BJ (cell line): ENCODE data around the gene TLCD3B. TPM values are rescaled to one million over a fixed set of nuclear protein-coding genes. Genes with fewer than 3 reads are reported as not detected.

ENCODE experiments used
- CTCF ChIA-PET: fragments of 350-600 bp; formaldehyde crosslinking; extraction: SDS; loops from one replicate; lab custom pipeline; 2021; ENCODE audit warnings: antibody characterized with exemption, inconsistent platforms; lab: Yijun Ruan, JAX
- POLR2A ChIA-PET: fragments of 300-600 bp; sonication (Branson Sonifier 250); formaldehyde crosslinking; extraction: SDS; loops from one replicate; lab custom pipeline; 2021; ENCODE audit warnings: antibody characterized with exemption; lab: Charles Lee
- DNase-seq: peaks from one replicate; pipeline ENCODE4 v3.0.0-alpha.2; 2011; ENCODE audit warnings: low read depth
- H3K27me3 ChIP-seq: 2 replicates; pipeline ENCODE4 v1.6.0; 2011; ENCODE audit warnings: low read length; ENCODE audit not compliant: control insufficient read depth, insufficient read depth
- H3K36me3 ChIP-seq: 2 replicates; pipeline ENCODE4 v1.5.1; 2011; ENCODE audit warnings: low read length; ENCODE audit not compliant: control insufficient read depth, insufficient read depth
- H3K4me3 ChIP-seq: 2 replicates; pipeline ENCODE4 v1.5.1; 2011; ENCODE audit warnings: low read depth, mild to moderate bottlenecking, control low read depth, low read length
- CTCF ChIP-seq: IDR thresholded peaks from 2 replicates; pipeline ENCODE4 v1.5.1; 2011; ENCODE audit warnings: low read depth, mild to moderate bottlenecking, control low read depth, inconsistent platforms, low read length, moderate library complexity; ENCODE audit not compliant: insufficient read depth
- polyA plus RNA-seq: library from polyadenylated mRNA; depleted of rRNA; stranded (reverse); fragments of >200 nt; gene quantifications from 2 replicates; pipeline ENCODE4 v1.2.3, GENCODE V29; 2011

The TLCD3B gene
- polyA plus RNA-seq, 1 experiment = 0.13 TPM

GRCh38 chr16:30053376-30054015, 22.4 kb upstream of the TLCD3B start:
- no peak for TF ChIP-seq CTCF
- Histone ChIP-seq H3K36me3 (peaks cover 1% of the 10 kb centered on the region; the same call in 1 of the 2 replicates), H3K27me3 (no peaks in the 10 kb centered on the region), H3K4me3 (peak overlapping the region; percentile 89)
- CTCF ChIA-PET = interaction anchor here (0.7 to 5.9 kb wide), 4 partner anchors 9 to 38 kb away, joined by 3 to 29 read pairs (median 12); partner anchors contain the start of genes TBX6 and TLCD3B
- no peak for DNase-seq
- POLR2A ChIA-PET = interaction anchor here (1.5 kb wide), 1 partner anchor 12 kb away, joined by 11 read pairs; the partner anchor contains the start of gene ALDOA

GRCh38 chr16:30052671-30053372, 21.8 kb upstream of the TLCD3B start:
- CTCF ChIA-PET = interaction anchor here (0.7 to 5.9 kb wide), 4 partner anchors 8 to 39 kb away, joined by 3 to 29 read pairs (median 12); partner anchors contain the start of genes TBX6 and TLCD3B
- DNase-seq = no peak
- peaks cover 1% of the 10 kb centered on the region; the same call in 1 of the 2 replicates for H3K36me3 ChIP-seq
- peak overlapping the region; percentile 89 for H3K4me3 ChIP-seq
- no peak for TF ChIP-seq CTCF
- POLR2A ChIA-PET = interaction anchor here (0.5 to 1.5 kb wide), 2 partner anchors 13 to 43 kb away, joined by 3 to 11 read pairs; partner anchors contain the start of genes ALDOA and YPEL3
- H3K27me3 ChIP-seq = no peaks in the 10 kb centered on the region

GRCh38 chr16:30051518-30051917, 20.4 kb upstream of the TLCD3B start:
- ChIA-PET CTCF (interaction anchor here (0.8 to 5.9 kb wide), 3 partner anchors 9 to 351 kb away, joined by 3 to 29 read pairs (median 20); partner anchors contain the start of gene TLCD3B), POLR2A (no interaction called here)
- Histone ChIP-seq H3K4me3 (no peak overlapping the region), H3K27me3 (no peaks in the 10 kb centered on the region), H3K36me3 (no peaks in the 10 kb centered on the region)
- no peak for DNase-seq
- no peak for TF ChIP-seq CTCF

GRCh38 chr16:30049871-30050270, 18.8 kb upstream of the TLCD3B start:
- ChIA-PET POLR2A (no interaction called here), CTCF (interaction anchor here (1.1 to 5.9 kb wide), 2 partner anchors 18 to 27 kb away, joined by 3 to 29 read pairs; partner anchors contain the start of gene TLCD3B)
- H3K4me3 ChIP-seq = no peak overlapping the region
- no peak for TF ChIP-seq CTCF
- H3K36me3 ChIP-seq = no peaks in the 10 kb centered on the region
- DNase-seq = no peak
- H3K27me3 ChIP-seq = no peaks in the 10 kb centered on the region

GRCh38 chr16:30046588-30046987, 15.5 kb upstream of the TLCD3B start:
- Histone ChIP-seq H3K27me3 (no peaks in the 10 kb centered on the region), H3K4me3 (no peak overlapping the region), H3K36me3 (no peaks in the 10 kb centered on the region)
- no peak for DNase-seq
- TF ChIP-seq CTCF = no peak
- CTCF ChIA-PET = interaction anchor here (1.1 to 2.3 kb wide), 3 partner anchors 8 to 45 kb away, joined by 4 to 10 read pairs (median 4); partner anchors contain the start of genes TBX6 and TLCD3B
- POLR2A ChIA-PET = interaction anchor here (0.6 kb wide), 1 partner anchor 24 kb away, joined by 12 read pairs; no protein-coding TSS in a partner anchor
